Measurements from ENCODE around the gene TLK2.
"Not testable (repeated sequence)": the region's sequence is repeated elsewhere in the genome, so short reads cannot be mapped to it uniquely, and the experiment has no call there.

The TLK2 gene

DNA sequence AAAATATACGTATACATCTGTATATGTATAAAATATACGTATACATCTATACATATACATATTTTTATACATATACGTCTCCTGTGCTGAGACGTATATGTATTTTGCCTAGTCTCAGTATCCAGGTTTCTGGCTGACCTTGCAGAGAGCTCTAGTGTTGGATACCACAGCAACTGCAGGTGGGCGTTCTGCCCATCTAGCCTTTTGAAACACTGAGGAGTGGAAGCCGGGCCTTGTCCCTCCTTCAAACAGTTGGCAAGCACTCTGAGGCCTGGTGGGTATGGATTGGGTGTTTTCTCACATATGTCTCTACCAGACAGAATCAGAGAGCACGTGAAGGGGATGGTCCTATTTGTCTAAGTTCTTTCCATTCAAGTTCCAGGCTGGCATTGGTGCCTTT lies 109.5 kb downstream of the TLK2 start:
- TF ChIP-seq, protein P1, sequence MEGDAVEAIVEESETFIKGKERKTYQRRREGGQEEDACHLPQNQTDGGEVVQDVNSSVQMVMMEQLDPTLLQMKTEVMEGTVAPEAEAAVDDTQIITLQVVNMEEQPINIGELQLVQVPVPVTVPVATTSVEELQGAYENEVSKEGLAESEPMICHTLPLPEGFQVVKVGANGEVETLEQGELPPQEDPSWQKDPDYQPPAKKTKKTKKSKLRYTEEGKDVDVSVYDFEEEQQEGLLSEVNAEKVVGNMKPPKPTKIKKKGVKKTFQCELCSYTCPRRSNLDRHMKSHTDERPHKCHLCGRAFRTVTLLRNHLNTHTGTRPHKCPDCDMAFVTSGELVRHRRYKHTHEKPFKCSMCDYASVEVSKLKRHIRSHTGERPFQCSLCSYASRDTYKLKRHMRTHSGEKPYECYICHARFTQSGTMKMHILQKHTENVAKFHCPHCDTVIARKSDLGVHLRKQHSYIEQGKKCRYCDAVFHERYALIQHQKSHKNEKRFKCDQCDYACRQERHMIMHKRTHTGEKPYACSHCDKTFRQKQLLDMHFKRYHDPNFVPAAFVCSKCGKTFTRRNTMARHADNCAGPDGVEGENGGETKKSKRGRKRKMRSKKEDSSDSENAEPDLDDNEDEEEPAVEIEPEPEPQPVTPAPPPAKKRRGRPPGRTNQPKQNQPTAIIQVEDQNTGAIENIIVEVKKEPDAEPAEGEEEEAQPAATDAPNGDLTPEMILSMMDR (conservative IDR thresholded peaks at IDR 0.05), result no peak
- no peak overlapping the region for H3K27ac ChIP-seq

DNA sequence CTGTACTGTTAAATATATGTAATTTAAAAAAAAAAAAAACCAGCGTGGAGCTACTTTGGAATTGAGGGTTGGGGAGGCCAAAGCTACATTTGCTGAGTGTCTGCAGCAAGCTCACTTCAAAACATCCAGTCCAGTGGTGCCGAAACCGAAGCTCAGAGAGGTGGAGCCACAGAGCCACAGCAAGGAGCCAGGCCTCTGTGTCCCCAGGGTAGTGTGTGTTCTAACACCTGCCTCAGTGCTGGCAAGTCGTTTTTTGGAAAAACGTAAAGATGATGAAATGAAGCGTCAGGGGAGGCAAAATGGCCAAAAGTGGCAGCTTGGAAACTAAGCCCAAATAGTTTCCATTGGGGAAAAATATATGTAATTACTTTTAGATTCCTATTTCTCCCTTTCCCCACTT lies 112.7 kb downstream of the TLK2 start:
- H3K27ac ChIP-seq, result no peak overlapping the region

DNA sequence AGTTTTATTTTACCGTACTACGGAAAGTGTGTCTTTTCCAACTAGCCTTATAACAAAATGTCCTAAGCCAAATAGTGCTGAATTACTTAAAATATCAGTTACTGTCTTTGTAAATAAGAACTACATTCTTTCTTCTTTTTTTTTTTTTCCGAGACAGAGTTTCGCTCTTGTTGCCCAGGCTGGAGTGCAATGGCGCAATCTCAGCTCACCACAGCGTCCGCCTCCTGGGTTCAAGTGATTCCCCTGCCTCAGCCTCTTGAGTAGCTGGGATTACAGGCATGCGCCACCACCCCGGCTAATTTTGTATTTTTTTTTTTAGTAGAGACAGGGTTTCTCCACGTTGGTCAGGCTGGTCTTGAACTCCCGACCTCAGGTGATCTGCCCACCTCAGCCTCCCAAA lies 113.2 kb downstream of the TLK2 start:
- not testable (repeated sequence) for H3K27ac ChIP-seq

More for the DNA sequence above, 112.7 kb downstream of the TLK2 start:
- TF ChIP-seq, protein P1 (conservative IDR thresholded peaks at IDR 0.05), result no peak

DNA sequence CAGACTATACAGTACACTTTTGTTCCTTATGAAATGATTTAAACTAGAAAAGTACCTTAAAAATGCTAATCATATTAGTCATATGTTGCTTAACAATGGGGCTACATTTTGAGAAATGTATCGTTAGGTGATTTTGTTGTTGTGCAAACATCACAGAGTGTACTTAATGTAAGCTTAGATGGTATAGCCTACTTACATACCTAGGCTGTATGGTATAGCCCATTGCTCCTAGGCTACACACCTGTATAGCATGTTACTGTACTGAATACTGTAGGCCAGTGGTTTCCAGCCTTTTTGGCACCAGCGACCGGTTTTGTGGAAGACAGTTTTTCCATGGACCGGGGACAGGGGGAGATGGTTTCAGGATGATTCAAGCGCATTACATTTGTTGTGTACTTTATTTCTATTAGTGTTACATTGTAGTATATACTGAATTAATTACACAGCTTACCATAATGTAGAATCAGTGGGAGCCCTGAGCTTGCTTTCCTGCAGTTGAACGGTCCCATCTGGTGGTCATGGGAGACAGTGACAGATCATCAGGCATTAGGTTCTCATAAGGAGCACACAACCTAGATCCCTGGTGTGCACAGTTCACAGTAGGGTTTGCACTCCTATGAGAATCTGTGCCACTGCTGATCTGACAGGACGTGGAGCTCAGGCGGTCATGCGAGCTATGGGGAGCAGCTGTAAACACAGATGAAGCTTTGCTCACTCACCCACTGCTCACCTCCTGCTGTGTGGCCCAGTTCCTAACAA lies 113.9 kb downstream of the TLK2 start:
- no peak overlapping the region for H3K27ac ChIP-seq

DNA sequence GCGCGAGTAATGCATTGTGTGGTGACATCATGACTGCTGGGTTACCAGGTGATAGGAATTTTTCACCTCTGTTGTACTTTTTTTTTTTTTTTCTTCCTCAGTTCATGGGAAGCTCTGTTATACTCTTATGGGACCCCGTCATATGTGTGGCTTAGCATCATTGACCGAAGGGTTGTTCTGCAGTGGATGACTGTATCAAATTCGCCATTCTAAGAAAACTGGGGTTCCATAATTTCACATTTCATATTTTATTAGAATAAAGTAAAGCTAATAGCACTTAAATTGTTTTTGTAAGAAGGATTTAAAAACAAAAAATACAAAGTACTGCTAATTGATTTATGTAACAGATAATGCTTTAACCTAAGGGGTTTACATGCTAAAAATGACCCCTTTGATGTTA lies 116.9 kb downstream of the TLK2 start:
- TF ChIP-seq, protein P1 (conservative IDR thresholded peaks at IDR 0.05), result no peak
- no peak overlapping the region for H3K27ac ChIP-seq

More for the DNA sequence above, 113.9 kb downstream of the TLK2 start:
- TF ChIP-seq, protein P1 (conservative IDR thresholded peaks at IDR 0.05), result no peak

DNA sequence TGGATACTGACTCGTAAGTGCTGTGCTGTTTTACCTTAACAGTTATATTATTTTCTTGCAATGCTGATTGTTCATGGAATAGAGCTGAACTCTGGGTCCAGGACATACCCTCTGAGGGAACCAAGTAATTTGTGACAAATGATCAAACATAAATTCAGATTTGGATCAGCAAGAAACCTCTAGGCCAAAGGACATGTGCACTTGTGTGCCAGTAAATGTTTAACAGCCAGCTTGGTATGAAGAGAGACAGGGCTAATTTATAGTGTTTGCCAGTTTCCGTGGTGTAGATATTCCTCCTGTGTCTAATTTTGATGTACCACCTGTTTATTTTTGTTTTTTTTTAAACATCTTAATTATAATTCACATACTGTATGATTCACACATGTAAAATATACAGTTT lies 118.0 kb downstream of the TLK2 start:
- no peak overlapping the region for H3K27ac ChIP-seq
- TF ChIP-seq, protein P1 (conservative IDR thresholded peaks at IDR 0.05), result no peak

DNA sequence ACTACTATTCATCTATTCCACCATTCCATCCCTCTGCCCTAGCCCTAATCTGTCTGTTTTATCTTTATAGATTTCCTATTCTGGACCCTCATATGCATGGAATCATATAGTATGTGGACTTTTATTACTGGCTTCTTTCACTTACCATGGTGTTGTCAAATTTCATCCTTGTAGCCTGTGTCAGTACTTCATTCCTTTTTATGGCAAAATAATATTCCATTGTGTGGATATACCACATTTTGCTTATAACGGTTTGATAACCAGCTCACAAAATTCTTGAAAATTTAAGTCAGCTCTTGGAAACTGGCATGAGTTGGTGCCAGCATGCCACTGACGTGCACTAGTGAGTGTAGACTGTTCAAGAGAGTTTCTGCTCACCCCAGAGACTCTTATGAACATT lies 118.5 kb downstream of the TLK2 start:
- no peak overlapping the region for H3K27ac ChIP-seq
- TF ChIP-seq, protein P1 (conservative IDR thresholded peaks at IDR 0.05), result no peak

DNA sequence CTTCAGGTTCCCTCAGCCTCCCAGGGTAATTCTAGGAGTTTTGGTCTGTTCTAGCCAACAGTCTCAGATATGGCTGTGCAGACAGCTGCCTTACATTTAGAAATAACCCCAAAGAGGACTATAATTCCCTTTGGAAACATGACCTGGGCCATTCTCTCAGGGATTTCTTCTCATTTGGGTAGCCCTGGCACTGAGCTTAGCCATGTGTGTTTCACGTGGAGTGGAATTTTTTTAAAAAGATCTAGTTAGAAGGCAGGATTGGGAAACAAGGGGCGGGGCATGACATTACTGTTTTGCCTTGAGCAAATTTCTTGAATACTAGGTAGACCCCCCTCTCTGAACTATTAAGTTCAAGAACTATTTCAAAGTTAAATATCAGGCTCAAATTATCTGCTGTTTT lies 119.3 kb downstream of the TLK2 start:
- TF ChIP-seq, protein P1 (conservative IDR thresholded peaks at IDR 0.05), result no peak
- no peak overlapping the region for H3K27ac ChIP-seq

Data from VCaP (cell line).